Measurements from ENCODE around the gene CFAP126.
"Not testable (repeated sequence)": the region's sequence is repeated elsewhere in the genome, so short reads cannot be mapped to it uniquely, and the experiment has no call there.

Gene CFAP126

GRCh38 chr1:161399257-161399998 is 31.8 kb upstream of the CFAP126 start:
- Histone ChIP-seq H3K27me3 (ENCODE audit: insufficient read depth, poor library complexity, severe bottlenecking) (no peaks in the 10 kb centered on the region), H3K27ac (replicated peaks) (peak overlapping the region; percentile 99), H3K4me3 (replicated peaks; ENCODE audit: insufficient read depth, low read length) (peak overlapping the region; percentile 69)
- TF ChIP-seq SPI1 (IDR thresholded peaks at IDR 0.05; ENCODE audit: borderline replicate concordance, low read depth) (peak; percentile 10; the same call in 1 of the 2 replicates), REST (IDR thresholded peaks at IDR 0.05; ENCODE audit: insufficient replicate concordance, low read depth) (peak; percentile 19), POLR2AphosphoS5 (IDR thresholded peaks at IDR 0.05; ENCODE audit: low read depth) (peak; percentile 81), GABPA (IDR thresholded peaks at IDR 0.05; ENCODE audit: low read depth) (peak; percentile 88)
- TF ChIP-seq, protein P1, sequence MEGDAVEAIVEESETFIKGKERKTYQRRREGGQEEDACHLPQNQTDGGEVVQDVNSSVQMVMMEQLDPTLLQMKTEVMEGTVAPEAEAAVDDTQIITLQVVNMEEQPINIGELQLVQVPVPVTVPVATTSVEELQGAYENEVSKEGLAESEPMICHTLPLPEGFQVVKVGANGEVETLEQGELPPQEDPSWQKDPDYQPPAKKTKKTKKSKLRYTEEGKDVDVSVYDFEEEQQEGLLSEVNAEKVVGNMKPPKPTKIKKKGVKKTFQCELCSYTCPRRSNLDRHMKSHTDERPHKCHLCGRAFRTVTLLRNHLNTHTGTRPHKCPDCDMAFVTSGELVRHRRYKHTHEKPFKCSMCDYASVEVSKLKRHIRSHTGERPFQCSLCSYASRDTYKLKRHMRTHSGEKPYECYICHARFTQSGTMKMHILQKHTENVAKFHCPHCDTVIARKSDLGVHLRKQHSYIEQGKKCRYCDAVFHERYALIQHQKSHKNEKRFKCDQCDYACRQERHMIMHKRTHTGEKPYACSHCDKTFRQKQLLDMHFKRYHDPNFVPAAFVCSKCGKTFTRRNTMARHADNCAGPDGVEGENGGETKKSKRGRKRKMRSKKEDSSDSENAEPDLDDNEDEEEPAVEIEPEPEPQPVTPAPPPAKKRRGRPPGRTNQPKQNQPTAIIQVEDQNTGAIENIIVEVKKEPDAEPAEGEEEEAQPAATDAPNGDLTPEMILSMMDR (IDR thresholded peaks at IDR 0.05; ENCODE audit: insufficient read depth, low read length): peak; percentile 14
- peak; percentile 85 to 91 for DNase-seq (ENCODE audit: low read depth in 1 of 2, low spot score in 1 of 2)

DNA sequence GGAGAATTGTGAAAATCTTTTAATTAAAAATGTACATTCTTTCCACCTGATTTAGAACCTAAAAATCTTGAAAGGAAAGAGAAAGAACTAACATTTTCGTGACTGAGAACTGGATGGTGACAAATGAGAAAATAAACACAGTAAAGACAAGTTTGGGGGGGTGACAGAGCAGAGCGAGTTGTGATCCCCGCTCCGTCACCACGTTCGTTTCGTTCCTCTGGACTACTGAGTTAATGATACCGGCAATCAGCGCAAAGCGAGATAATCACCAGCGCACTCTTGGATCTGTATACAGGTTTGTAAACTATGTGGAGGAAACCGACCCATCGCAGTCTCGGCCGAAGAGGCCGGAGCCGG is 31.2 kb upstream of the CFAP126 start:
- TF ChIP-seq REST (IDR thresholded peaks at IDR 0.05; ENCODE audit: insufficient replicate concordance, low read depth) (no peak), SPI1 (IDR thresholded peaks at IDR 0.05; ENCODE audit: borderline replicate concordance, low read depth) (no peak), GABPA (IDR thresholded peaks at IDR 0.05; ENCODE audit: low read depth) (no peak), POLR2AphosphoS5 (IDR thresholded peaks at IDR 0.05; ENCODE audit: low read depth) (no peak)
- TF ChIP-seq, protein P1 (IDR thresholded peaks at IDR 0.05; ENCODE audit: insufficient read depth, low read length): no peak
- no peak for DNase-seq (ENCODE audit: low read depth in 1 of 2, low spot score in 1 of 2)
- Histone ChIP-seq H3K4me3 (replicated peaks; ENCODE audit: insufficient read depth, low read length) (peak overlapping the region; percentile 69), H3K27ac (replicated peaks) (peak overlapping the region; percentile 99), H3K27me3 (ENCODE audit: insufficient read depth, poor library complexity, severe bottlenecking) (no peaks in the 10 kb centered on the region)

DNA sequence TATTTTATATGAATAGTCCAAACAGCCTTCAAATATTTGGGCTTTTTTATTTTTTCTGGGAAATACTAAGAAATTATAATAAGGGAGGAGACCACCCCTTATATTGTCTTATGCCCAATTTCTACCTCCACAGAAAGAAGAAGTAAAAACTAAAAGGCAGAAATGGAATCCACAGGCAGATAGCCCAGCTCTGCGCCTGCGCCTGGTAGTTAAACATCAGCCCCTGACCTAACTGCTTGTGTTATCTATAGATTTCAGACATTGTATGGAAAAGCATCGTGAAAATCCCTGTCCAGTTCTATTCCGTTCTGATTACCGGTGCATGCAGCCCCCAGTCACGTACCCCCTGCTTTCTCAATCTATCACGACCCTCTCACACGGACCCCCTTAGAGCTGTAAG is 29.4 kb upstream of the CFAP126 start:
- not testable (repeated sequence) for DNase-seq (ENCODE audit: low read depth in 1 of 2, low spot score in 1 of 2); H3K27me3 ChIP-seq (ENCODE audit: insufficient read depth, poor library complexity, severe bottlenecking); H3K4me3 ChIP-seq (replicated peaks; ENCODE audit: insufficient read depth, low read length); H3K27ac ChIP-seq (replicated peaks)

GRCh38 chr1:161393151-161393550 is 25.5 kb upstream of the CFAP126 start:
- Histone ChIP-seq H3K27me3 (ENCODE audit: insufficient read depth, poor library complexity, severe bottlenecking) (no peaks in the 10 kb centered on the region), H3K4me3 (replicated peaks; ENCODE audit: insufficient read depth, low read length) (no peak overlapping the region), H3K27ac (replicated peaks) (no peak overlapping the region)
- DNase-seq (ENCODE audit: low read depth in 1 of 2, low spot score in 1 of 2): no peak
- TF ChIP-seq, protein P1 (IDR thresholded peaks at IDR 0.05; ENCODE audit: insufficient read depth, low read length): no peak
